Hematopoietic multipotent progenitor cell (in vitro differentiated cells): ENCODE results near the gene MR1. TPM values are rescaled to one million over a fixed set of nuclear protein-coding genes. Genes with fewer than 3 reads are reported as not detected.

Source experiments
- DNase-seq, 3 donors: peaks; one replicate each; pipeline ENCODE4 v3.0.0-alpha.2; 2011 to 2015; ENCODE audit warnings: low read depth in 2 of 3, low spot score in 2 of 3
- total RNA-seq: library from RNA; depleted of rRNA; stranded (reverse); fragments of >200 nt; gene quantifications from one replicate; pipeline ENCODE4 v1.2.3, GENCODE V29; 2012

The MR1 gene
- total RNA-seq, 1 donor = 15.1 TPM

- DNase-seq = peak in 2 of 3 donors; percentile 42 to 66
Observed at GRCh38 chr1:181104790-181105133, 71.0 kb downstream of the MR1 start.

- DNase-seq = peak; percentile 87 to 90 (median 88)
Observed at GRCh38 chr1:181105134-181106021, 71.6 kb downstream of the MR1 start.

- no peak for DNase-seq
Observed at GRCh38 chr1:181106022-181106312, 72.2 kb downstream of the MR1 start.

GRCh38 chr1:181106479-181106878, 72.7 kb downstream of the MR1 start:
- DNase-seq = no peak

- no peak for DNase-seq
Observed at GRCh38 chr1:181107711-181108110, 73.9 kb downstream of the MR1 start.

GRCh38 chr1:181108304-181108867, 74.6 kb downstream of the MR1 start:
- no peak for DNase-seq

- DNase-seq = peak in 1 of 3 donors; percentile 23
Observed at GRCh38 chr1:181110013-181110412, 76.2 kb downstream of the MR1 start.

Other genes starting within 250 kb of the MR1 start
- 0.81 TPM for gene KIAA1614, start 121.1 kb upstream of the MR1 start, total RNA-seq
- 11.6 TPM for gene STX6, start 11.1 kb upstream of the MR1 start, total RNA-seq
- 41.2 TPM for gene IER5, start 54.7 kb downstream of the MR1 start, total RNA-seq